ENCODE results near the gene OSGIN1. TPM values are rescaled to one million over a fixed set of nuclear protein-coding genes. Genes with fewer than 3 reads are reported as not detected.

The OSGIN1 gene
- total and polyA plus RNA-seq, 2 donors from 2014 or later: 6.3 to 14.5 TPM

DNA sequence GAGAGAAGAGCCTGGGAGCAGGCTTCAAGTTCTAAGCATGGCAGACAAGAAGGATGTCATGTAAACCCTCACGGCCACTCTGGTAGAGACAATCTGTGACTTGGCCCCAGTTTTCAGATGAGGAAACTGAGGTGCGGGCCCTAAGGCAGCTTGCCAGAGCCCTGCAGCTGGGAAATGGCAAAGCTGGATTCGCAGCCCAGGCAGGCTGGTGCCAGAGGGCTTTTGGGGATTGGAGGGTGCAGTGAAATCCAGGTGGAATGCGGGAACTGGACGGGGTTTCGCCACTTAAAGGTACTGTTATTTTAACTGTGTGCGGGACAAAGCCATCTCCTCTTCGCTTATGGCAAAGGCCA, 477 bp upstream of the OSGIN1 start:
- no peak for DNase-seq
- H3K27me3 ChIP-seq (ENCODE audit: control insufficient read depth, insufficient read depth, low read length): no peaks in the 10 kb centered on the region
- H3K27ac ChIP-seq (ENCODE audit: low read depth in 2 of 2, low read length in 2 of 2): peak overlapping the region; percentile 81 to 99
- H3K4me3 ChIP-seq (ENCODE audit: low read length in 3 of 3): peak overlapping the region in 2 of 3 donors; percentile 47 to 91
- H3K4me1 ChIP-seq (ENCODE audit: control insufficient read depth in 2 of 3, insufficient read depth in 2 of 3, low read depth in 1 of 3, low read length in 3 of 3): peaks cover 0 to 19% (median 7%) of the 10 kb centered on the region in 3 donors
- FAIRE-seq: no peak
- no peaks in the 10 kb centered on the region for H3K9me3 ChIP-seq (ENCODE audit: control insufficient read depth in 2 of 3, insufficient read depth in 1 of 3, low read length in 3 of 3)
- H3K36me3 ChIP-seq (ENCODE audit: control insufficient read depth in 2 of 3, insufficient read depth in 3 of 3, low read length in 3 of 3): no peaks in the 10 kb centered on the region
- H3K9ac ChIP-seq (ENCODE audit: low read length in 3 of 3): peak overlapping the region in 2 of 3 donors; percentile 37 to 94
- TF ChIP-seq, protein P1, sequence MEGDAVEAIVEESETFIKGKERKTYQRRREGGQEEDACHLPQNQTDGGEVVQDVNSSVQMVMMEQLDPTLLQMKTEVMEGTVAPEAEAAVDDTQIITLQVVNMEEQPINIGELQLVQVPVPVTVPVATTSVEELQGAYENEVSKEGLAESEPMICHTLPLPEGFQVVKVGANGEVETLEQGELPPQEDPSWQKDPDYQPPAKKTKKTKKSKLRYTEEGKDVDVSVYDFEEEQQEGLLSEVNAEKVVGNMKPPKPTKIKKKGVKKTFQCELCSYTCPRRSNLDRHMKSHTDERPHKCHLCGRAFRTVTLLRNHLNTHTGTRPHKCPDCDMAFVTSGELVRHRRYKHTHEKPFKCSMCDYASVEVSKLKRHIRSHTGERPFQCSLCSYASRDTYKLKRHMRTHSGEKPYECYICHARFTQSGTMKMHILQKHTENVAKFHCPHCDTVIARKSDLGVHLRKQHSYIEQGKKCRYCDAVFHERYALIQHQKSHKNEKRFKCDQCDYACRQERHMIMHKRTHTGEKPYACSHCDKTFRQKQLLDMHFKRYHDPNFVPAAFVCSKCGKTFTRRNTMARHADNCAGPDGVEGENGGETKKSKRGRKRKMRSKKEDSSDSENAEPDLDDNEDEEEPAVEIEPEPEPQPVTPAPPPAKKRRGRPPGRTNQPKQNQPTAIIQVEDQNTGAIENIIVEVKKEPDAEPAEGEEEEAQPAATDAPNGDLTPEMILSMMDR (IDR thresholded peaks at IDR 0.05; ENCODE audit: borderline replicate concordance, extremely low read depth, insufficient read depth): no peak
- intact Hi-C loops (cut with DNase I): no loop called here

DNA sequence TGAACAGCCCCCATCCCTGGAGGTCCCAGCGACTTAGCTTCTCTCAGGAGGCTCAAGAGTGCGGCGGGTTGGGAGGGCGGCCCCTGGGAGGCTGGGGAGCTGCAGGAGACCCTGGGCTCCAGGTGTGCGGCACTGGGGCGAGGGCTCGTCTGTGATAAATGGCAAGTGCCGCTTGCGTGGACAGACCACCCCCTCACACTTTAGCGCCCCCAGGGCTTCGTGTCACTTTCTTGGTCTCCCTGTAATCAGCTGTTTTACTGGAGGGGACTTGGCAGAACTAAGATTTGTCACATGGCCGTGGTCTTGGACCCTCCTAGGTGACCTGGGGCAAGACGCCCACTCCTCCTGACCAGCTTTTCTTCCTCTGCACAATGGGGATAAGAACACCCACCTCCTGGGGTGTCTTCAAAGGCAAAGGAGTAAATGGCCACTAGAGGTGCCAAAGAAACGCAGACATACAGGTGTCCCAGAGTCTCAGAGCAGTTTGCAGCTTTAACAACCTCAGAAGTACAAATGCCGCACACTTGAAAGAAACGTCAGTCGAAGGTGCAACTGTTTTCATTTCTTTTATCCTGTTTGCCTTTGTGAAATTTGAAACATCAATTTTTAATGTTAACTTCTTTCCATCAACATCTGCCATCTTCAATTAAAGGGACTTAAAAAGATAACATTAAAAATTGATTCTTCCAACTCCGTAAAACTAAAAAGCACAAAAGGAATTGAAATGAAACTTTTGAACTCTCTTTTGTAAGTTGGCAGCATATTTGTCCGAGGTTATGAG, 946 bp downstream of the OSGIN1 start:
- TF ChIP-seq, protein P1 (IDR thresholded peaks at IDR 0.05; ENCODE audit: borderline replicate concordance, extremely low read depth, insufficient read depth): peak; percentile 31
- H3K9ac ChIP-seq (ENCODE audit: low read length in 3 of 3): peak overlapping the region in 2 of 3 donors; percentile 20 to 94
- H3K9me3 ChIP-seq (ENCODE audit: control insufficient read depth in 2 of 3, insufficient read depth in 1 of 3, low read length in 3 of 3): no peaks in the 10 kb centered on the region
- intact Hi-C loops (cut with DNase I): no loop called here
- FAIRE-seq (no peak), DNase-seq (peak in 2 of 5 donors; percentile 57 to 67)
- H3K36me3 ChIP-seq (ENCODE audit: control insufficient read depth in 2 of 3, insufficient read depth in 3 of 3, low read length in 3 of 3): peaks cover 0 to 9% (median 0%) of the 10 kb centered on the region in 3 donors
- H3K4me3 ChIP-seq (ENCODE audit: low read length in 3 of 3): peak overlapping the region in 2 of 3 donors; percentile 82 to 91
- H3K4me1 ChIP-seq (ENCODE audit: control insufficient read depth in 2 of 3, insufficient read depth in 2 of 3, low read depth in 1 of 3, low read length in 3 of 3): peaks cover 0 to 19% (median 7%) of the 10 kb centered on the region in 3 donors
- H3K27me3 ChIP-seq (ENCODE audit: control insufficient read depth, insufficient read depth, low read length): no peaks in the 10 kb centered on the region
- peak overlapping the region; percentile 96 to 99 for H3K27ac ChIP-seq (ENCODE audit: low read depth in 2 of 2, low read length in 2 of 2)

DNA sequence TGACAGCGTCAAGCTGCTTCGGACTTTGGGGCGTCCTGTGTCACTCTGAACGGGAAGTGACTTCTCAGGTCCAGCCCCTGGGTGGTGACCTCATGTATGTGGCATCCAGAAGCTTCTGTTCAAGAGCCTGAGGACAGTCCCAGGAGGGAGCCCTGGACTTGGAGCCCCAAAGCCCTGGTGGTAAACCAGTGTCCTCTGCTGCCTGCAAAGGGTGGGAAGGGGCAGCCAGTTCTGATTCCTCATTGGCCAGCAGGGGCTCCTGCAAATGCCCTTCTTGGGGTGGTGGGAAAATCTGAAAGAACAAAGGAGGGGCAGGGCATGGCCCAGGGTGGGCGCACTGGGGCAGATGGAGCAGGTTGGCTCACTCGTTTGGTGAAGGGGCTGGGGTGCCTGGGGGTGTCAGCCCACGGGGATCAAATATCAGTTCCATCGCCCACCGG, 1.6 kb downstream of the OSGIN1 start:
- TF ChIP-seq, protein P1 (IDR thresholded peaks at IDR 0.05; ENCODE audit: borderline replicate concordance, extremely low read depth, insufficient read depth): no peak
- FAIRE-seq (no peak), DNase-seq (peak in 3 of 5 donors; percentile 31 to 78 (median 40))
- Histone ChIP-seq H3K36me3 (ENCODE audit: control insufficient read depth in 2 of 3, insufficient read depth in 3 of 3, low read length in 3 of 3) (peaks cover 0 to 12% (median 5%) of the 10 kb centered on the region in 3 donors), H3K9me3 (ENCODE audit: control insufficient read depth in 2 of 3, insufficient read depth in 1 of 3, low read length in 3 of 3) (no peaks in the 10 kb centered on the region), H3K4me3 (ENCODE audit: low read length in 3 of 3) (peak overlapping the region in 2 of 3 donors; percentile 82 to 91), H3K4me1 (ENCODE audit: control insufficient read depth in 2 of 3, insufficient read depth in 2 of 3, low read depth in 1 of 3, low read length in 3 of 3) (peaks cover 0 to 19% (median 7%) of the 10 kb centered on the region in 3 donors), H3K27me3 (ENCODE audit: control insufficient read depth, insufficient read depth, low read length) (no peaks in the 10 kb centered on the region), H3K9ac (ENCODE audit: low read length in 3 of 3) (peak overlapping the region in 1 of 3 donors; percentile 94), H3K27ac (ENCODE audit: low read depth in 2 of 2, low read length in 2 of 2) (peak overlapping the region in 1 of 2 donors; percentile 18)
- intact Hi-C loops (cut with DNase I): no loop called here

Measured in kidney (tissue), 14 donors.